ENCODE data around the gene ARG2.

ARG2 gene

GRCh38 chr14:67580336-67581171 is 39.2 kb upstream of the ARG2 start (continued):
- TF ChIP-seq CSDC2 (CRISPR knock-in tag; IDR thresholded peaks at IDR 0.05) (no peak), OSR1 (CRISPR knock-in tag; IDR thresholded peaks at IDR 0.05) (no peak)

- ATAC-seq = no peak
- TF ChIP-seq ZNF70 (CRISPR knock-in tag; IDR thresholded peaks at IDR 0.05) (no peak), POU6F1 (CRISPR knock-in tag; IDR thresholded peaks at IDR 0.05; ENCODE audit: borderline replicate concordance, low read depth) (no peak), ZNF8 (CRISPR knock-in tag; IDR thresholded peaks at IDR 0.05) (no peak), TOX (CRISPR knock-in tag; IDR thresholded peaks at IDR 0.05; ENCODE audit: borderline replicate concordance) (no peak), CSDC2 (CRISPR knock-in tag; IDR thresholded peaks at IDR 0.05) (no peak), CSRNP3 (CRISPR knock-in tag; IDR thresholded peaks at IDR 0.05) (no peak), GLIS3 (CRISPR knock-in tag; IDR thresholded peaks at IDR 0.05) (no peak), CREB5 (CRISPR knock-in tag; IDR thresholded peaks at IDR 0.05; ENCODE audit: low read depth) (no peak), SNAI2 (CRISPR knock-in tag; IDR thresholded peaks at IDR 0.05) (no peak), BACH2 (CRISPR knock-in tag; IDR thresholded peaks at IDR 0.05; ENCODE audit: borderline replicate concordance) (no peak)
Measured at GRCh38 chr14:67581643-67582042, 38.1 kb upstream of the ARG2 start.

GRCh38 chr14:67582061-67582460 is 37.7 kb upstream of the ARG2 start:
- ATAC-seq = no peak; the same call in 2 of the 3 replicates
- no peak for TF ChIP-seq ZNF8 (CRISPR knock-in tag; IDR thresholded peaks at IDR 0.05)
- TF ChIP-seq ISL1 (CRISPR knock-in tag; IDR thresholded peaks at IDR 0.05) = no peak
- TF ChIP-seq BACH2 (CRISPR knock-in tag; IDR thresholded peaks at IDR 0.05; ENCODE audit: borderline replicate concordance) = no peak
- TF ChIP-seq TOX (CRISPR knock-in tag; IDR thresholded peaks at IDR 0.05; ENCODE audit: borderline replicate concordance) = no peak
- no peak for TF ChIP-seq ZFP30 (CRISPR knock-in tag; IDR thresholded peaks at IDR 0.05)
- TF ChIP-seq ARNTL (CRISPR knock-in tag; IDR thresholded peaks at IDR 0.05; ENCODE audit: borderline replicate concordance, low read depth) = no peak
- no peak for TF ChIP-seq ESRRG (CRISPR knock-in tag; IDR thresholded peaks at IDR 0.05)
- no peak for TF ChIP-seq ZC3H10 (CRISPR knock-in tag; IDR thresholded peaks at IDR 0.05)

- ATAC-seq = peak; percentile 96
- TF ChIP-seq RARB (CRISPR knock-in tag; IDR thresholded peaks at IDR 0.05) (no peak), TCF4 (CRISPR knock-in tag; IDR thresholded peaks at IDR 0.05; ENCODE audit: borderline replicate concordance) (no peak), POU6F1 (CRISPR knock-in tag; IDR thresholded peaks at IDR 0.05; ENCODE audit: borderline replicate concordance, low read depth) (no peak), ZFP30 (CRISPR knock-in tag; IDR thresholded peaks at IDR 0.05) (no peak), ESRRG (CRISPR knock-in tag; IDR thresholded peaks at IDR 0.05) (no peak), TOX (CRISPR knock-in tag; IDR thresholded peaks at IDR 0.05; ENCODE audit: borderline replicate concordance) (no peak), PATZ1 (CRISPR knock-in tag; IDR thresholded peaks at IDR 0.05; ENCODE audit: borderline replicate concordance) (no peak), CSDC2 (CRISPR knock-in tag; IDR thresholded peaks at IDR 0.05) (no peak), CSRNP3 (CRISPR knock-in tag; IDR thresholded peaks at IDR 0.05) (no peak), CREB5 (CRISPR knock-in tag; IDR thresholded peaks at IDR 0.05; ENCODE audit: low read depth) (no peak), PPARA (CRISPR knock-in tag; IDR thresholded peaks at IDR 0.05; ENCODE audit: borderline replicate concordance) (no peak), ZNF8 (CRISPR knock-in tag; IDR thresholded peaks at IDR 0.05) (no peak), ZNF565 (CRISPR knock-in tag; conservative IDR thresholded peaks at IDR 0.05; ENCODE audit: low read depth) (no peak), ISL1 (CRISPR knock-in tag; IDR thresholded peaks at IDR 0.05) (no peak), ZFP3 (CRISPR knock-in tag; IDR thresholded peaks at IDR 0.05) (no peak), ZNF70 (CRISPR knock-in tag; IDR thresholded peaks at IDR 0.05) (no peak)
Measured at GRCh38 chr14:67583711-67584644, 35.7 kb upstream of the ARG2 start.
